GM12892 (cell line): Measurements from ENCODE around the gene FAHD2B.
"Not testable (repeated sequence)": the region's sequence is repeated elsewhere in the genome, so short reads cannot be mapped to it uniquely, and the experiment has no call there.

Experiments used
- DNase-seq: peaks from one replicate; pipeline ENCODE4 v3.0.0; 2011; ENCODE audit not compliant: insufficient read length
- FAIRE-seq: peaks from 2 replicates; lab custom pipeline; 2011; peaks lifted over from hg19 to GRCh38; lab: Jason Lieb, UNC
- POLR2A ChIP-seq: IDR thresholded peaks from 2 replicates; pipeline ENCODE4 v1.6.1; 2011; ENCODE audit warnings: low read depth, low read length, control low read depth
- POLR2AphosphoS5 ChIP-seq: IDR thresholded peaks from 2 replicates; pipeline ENCODE4 v1.6.1; 2011; ENCODE audit warnings: low read depth, low read length, control low read depth
- TAF1 ChIP-seq: IDR thresholded peaks from 2 replicates; pipeline ENCODE4 v1.6.1; 2011; ENCODE audit warnings: low read depth, mild to moderate bottlenecking, control low read depth, low read length, borderline replicate concordance

FAHD2B gene

DNA sequence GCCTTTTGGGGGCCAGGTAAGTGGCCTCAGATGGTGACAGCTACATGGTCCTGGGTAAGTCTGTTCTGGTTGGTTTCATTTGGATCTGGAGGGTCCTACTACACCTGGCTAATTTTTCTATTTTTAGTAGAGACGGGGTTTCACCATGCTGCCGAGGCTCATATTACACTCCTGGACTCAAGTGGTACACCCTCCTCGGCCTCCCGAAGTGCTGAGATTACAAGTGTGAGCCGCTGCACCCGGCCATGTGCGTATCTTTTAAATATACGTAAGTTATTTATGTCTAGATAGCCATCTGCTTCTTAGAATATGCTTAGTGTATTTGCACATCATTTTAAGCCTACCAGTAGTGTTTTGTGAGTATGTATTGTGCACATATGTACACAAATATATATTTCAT is 17.5 kb downstream of the FAHD2B start:
- FAIRE-seq, DNase-seq: not testable (repeated sequence)

DNA sequence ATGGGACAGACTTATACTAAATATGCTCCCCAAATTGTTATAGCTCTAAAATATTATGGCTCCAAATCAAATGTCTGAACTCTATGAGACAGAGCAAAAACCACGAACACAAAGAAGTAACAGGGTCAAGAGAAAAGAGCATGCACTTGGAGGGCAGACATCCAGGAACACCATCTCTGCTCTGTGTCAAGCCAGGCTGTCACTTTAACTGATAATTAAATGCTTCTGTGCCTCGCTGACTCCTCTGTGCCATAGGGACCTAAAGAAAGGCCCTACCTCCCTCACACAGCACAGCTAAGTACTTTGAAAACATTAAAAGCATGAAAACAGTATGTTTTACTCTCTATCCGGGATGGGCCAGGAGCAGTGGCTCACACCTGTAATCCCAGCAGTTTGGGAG is 23.8 kb downstream of the FAHD2B start:
- not testable (repeated sequence) for DNase-seq, FAIRE-seq

DNA sequence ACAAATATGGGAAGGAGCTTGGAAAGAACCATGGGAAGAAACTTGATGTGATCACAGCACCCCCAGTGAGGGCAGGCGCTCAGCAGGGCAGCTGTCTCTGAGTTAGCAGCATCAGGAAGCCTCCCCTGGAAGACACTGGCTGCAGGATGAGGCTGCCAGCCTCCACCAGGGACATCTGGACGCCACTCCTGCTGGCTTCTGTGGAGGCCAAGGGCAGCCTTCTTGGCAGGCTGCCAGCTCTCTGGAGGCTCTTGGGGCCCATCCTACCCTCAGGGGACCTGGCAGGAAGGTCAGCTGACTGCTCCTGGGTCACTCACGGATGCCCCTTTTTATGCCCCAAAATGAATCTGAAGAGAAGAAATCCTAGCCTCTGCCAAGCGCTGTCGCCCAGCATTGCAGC is 26.0 kb downstream of the FAHD2B start:
- not testable (repeated sequence) for FAIRE-seq, DNase-seq

DNA sequence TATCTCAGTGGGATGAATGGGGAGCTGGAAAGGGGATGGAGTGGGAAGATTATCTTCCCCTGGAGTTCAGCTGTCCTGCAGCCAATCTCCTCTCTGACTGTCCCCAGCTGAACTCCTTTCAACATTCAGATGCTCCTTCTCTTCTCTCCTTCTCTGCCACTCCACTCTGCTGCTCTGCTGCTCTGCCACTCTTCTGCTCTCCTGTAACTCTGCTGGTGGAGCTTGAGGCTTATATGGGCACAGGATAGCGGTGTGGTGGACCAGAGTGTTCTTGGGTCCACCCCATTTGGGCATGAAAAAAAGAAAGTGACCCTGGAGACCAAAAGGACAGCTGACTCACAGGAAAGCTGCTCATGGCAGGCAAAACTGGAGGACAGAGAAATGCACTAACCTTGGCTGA is 26.6 kb downstream of the FAHD2B start:
- DNase-seq, result no peak
- FAIRE-seq, result no peak
- TF ChIP-seq POLR2A, result no peak

DNA sequence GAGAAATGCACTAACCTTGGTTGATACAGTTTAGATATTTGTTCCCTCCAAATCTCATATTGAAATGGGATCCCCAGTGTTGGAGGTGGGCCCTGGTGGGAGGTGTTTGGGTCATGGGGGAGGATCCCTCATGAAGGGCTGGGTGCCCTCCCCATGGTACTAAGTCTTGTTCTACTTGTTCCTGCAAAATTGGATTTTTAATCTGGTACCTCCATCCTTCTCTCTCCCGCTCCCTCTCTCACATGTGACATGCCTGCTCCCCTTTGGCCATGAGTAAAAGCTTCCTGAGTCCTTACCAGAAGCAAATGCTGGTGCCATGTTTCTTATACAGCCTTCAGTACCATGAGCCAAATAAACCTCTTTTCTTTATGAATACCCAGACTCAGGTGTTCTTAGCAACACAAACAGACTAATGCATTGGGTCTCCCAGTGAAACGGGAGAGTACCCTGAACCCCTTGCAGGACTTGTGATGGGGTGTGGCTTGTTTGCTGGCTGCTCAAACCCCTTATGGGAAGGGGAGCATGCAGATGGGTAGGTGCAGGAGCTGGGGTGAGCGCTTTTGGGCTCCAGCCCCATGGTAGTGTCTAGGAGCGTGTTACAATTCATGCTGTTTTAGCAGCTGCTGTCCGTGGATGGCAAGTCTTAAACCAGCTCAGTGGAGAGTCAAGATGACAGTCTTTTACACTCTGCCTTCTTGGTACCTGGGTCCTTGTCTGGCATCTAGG is 27.2 kb downstream of the FAHD2B start:
- DNase-seq (no peak), FAIRE-seq (no peak)
- TF ChIP-seq POLR2A, result no peak
- TF ChIP-seq TAF1, result no peak
- TF ChIP-seq POLR2AphosphoS5, result no peak

DNA sequence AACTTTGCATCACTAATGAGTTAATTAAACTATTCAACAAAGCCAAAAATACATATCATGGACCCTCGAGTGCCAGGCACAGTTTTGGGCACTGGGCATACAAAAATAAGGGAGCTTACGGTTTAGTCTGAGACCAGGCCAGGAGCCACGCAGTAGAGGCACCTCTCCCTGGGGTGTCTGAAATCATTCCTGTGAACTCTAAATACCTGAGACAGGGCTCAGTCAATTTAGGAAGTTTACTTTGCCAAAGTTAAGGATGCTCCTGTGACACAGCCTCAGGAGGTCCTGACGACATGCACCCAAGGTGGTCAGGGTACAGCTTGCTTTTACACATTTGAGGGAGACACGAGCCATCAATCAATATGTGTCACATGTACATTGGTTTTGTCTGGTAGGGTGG is 28.7 kb downstream of the FAHD2B start:
- not testable (repeated sequence) for FAIRE-seq, DNase-seq

DNA sequence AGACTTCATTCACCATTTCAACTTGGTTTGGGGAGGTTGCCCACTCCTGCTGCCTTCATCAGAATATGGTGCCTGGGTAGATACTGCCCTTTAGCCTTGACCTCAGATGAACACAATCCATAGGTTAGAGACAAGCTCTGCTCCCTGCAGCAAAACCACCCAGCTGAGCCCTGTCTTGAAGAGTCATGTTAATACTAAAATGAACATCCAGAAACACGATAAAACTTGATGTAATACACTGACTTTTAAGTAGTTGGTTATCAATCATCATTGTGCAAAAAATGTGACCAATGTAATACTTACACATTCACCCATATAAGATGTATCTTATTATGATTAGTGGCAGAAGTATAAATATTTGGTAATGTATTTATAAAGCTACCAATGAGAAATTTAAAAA is 32.7 kb downstream of the FAHD2B start:
- not testable (repeated sequence) for FAIRE-seq

DNA sequence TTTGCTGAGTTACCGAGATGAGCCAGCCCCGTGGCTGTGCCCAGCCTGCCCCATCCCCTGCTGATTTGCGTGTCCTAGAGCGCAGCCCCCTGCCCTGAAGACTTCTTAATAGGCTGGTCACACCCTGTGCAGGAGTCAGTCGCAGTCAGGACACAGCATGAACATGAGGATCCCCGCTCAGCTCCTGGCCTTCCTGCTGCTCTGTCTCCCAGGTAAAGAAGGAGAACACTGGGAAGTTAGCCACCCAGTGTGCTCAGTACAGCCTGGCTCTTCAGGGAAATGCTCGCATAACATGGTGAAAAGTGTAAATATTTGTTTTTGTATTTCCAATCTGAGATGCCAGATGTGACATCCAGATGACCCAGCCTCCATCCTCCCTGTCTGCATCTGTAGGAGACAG is 34.9 kb downstream of the FAHD2B start:
- not testable (repeated sequence) for DNase-seq, FAIRE-seq

More for the DNA sequence above, 32.7 kb downstream of the FAHD2B start:
- DNase-seq, result not testable (repeated sequence)

DNA sequence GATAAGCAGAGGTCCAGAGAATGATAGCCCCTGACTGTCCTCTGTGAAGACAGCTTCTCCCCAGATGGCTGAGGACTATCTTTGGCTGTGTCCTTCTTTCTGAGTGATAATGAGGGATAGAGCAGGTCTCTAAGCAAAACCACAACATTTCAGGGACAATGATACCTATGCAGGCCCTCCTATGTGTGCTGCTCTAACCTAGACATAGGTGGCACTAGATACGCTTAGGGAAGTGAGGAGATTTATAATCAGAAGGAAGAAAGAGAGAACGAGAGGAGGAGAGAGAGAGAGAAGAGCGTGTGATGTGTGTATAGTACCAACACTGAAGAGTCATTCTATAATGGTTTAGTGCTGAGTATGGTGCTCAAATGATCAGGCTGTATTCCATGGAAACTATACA is 38.5 kb downstream of the FAHD2B start:
- not testable (repeated sequence) for FAIRE-seq, DNase-seq

DNA sequence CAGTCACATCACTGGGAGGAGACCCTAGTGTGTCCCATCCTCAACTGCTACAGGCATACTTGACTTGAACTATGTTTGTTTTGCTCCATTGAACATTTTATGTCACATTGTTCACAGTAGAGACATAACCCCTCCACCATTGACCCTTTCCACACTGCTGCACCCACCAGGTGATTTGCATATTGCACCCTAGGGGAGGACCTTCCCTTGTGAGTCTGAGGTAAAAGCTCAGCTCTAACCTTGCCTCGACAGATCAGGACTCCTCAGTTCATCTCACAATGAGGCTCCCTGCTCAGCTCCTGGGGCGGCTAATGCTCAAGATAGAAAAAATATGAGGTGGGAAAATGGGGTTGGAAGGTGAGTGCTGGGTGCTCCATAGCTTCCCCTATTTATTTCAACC is 44.6 kb downstream of the FAHD2B start:
- DNase-seq, FAIRE-seq: not testable (repeated sequence)

DNA sequence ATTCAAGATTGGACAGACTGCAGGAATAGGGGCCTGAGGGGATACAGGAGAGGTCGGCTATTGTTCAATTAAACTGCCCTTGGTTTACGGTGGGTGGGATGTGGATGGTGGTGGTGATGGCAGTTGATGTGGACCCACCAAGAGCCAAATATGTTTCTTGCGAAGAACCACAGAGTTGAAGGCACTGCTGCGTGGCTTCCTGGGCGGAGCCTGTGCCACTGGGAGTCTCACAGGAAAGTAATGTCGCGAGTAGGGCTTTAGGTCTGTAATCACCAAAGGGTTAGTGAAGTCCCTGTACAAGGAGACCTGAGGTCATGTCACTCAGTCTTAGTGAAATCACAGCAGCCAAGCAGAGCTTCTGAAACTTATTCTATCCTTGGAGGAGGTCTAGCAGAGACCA is 46.2 kb downstream of the FAHD2B start:
- DNase-seq, FAIRE-seq: not testable (repeated sequence)

DNA sequence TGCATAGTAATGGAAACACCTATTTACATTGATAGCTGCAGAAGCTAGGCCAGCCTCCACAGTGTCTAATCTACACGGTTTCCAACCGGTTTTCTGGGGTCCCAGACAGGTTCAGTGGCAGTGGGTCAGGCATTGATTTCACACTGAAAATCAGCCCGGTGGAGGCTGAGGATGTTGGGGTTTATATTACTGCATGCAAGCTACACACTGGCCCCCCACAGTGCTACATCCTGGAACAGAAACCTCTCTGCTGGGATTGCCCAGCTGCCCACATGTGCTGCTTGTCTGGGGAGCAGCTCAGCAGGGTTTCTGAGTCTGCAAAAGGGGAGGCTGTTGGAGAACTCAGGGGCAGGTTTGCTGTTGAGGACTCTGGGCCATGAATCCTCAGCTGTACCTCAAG is 48.0 kb downstream of the FAHD2B start:
- DNase-seq, FAIRE-seq: not testable (repeated sequence)

DNA sequence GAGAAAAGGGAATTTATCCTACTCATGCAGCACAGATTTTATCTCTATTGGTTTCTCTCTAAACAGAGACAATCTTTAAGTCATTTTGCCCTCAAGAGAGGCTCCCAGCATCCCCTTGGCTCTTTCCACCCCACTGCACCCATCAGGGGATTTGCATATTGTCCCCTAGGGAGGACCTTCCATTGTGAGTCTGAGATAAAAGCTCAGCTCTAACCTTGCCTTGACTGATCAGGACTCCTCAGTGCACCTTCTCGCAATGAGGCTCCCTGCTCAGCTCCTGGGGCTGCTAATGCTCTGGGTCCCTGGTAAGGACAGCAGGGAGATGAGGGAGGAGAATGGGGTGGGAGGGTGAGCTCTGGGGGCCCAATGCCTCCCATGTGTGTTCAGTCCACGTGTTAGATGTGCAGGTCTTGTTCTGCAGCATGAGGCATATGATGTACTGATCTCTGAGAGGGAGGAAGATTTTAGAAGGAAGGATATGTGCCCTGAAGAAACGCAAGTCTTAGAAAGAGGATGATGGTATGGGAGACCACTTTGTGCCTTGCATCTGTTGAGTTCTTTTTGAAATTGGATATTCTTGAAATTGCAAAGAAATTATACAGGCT is 48.7 kb downstream of the FAHD2B start:
- DNase-seq, FAIRE-seq: not testable (repeated sequence)
